HG02642 (cell line): Measurements from ENCODE around the gene GLIPR1L2.

Source experiments
- ATAC-seq: cut with Tn5 transposase; IDR thresholded peaks from one replicate; pipeline ENCODE4 v1.9.1; 2021; ENCODE audit warnings: mild to moderate bottlenecking; ENCODE audit not compliant: unreplicated experiment, poor library complexity

GLIPR1L2 gene

GRCh38 chr12:75471902-75472890 lies 81.3 kb downstream of the GLIPR1L2 start:
- ATAC-seq, result no peak

- no peak for ATAC-seq
These were observed 83.2 kb downstream of the GLIPR1L2 start for GRCh38 chr12:75474116-75474515.

- no peak for ATAC-seq
These were observed 85.2 kb downstream of the GLIPR1L2 start for GRCh38 chr12:75476071-75476470.

GRCh38 chr12:75477137-75477536 lies 86.2 kb downstream of the GLIPR1L2 start:
- ATAC-seq, result no peak

GRCh38 chr12:75478116-75478794 lies 87.4 kb downstream of the GLIPR1L2 start:
- ATAC-seq, result peak; percentile 20

- ATAC-seq, result peak; percentile 27
These were observed 89.1 kb downstream of the GLIPR1L2 start for GRCh38 chr12:75479963-75480461.

GRCh38 chr12:75480469-75480949 lies 89.6 kb downstream of the GLIPR1L2 start, which contains the start of gene GLIPR1:
Gene GLIPR1 (plus strand): TSS chr12:75480755. CDS start chr12:75480881, 126 bp downstream.
- ATAC-seq, result peak; percentile 89

- ATAC-seq, result peak; percentile 19
These were observed 90.3 kb downstream of the GLIPR1L2 start for GRCh38 chr12:75481013-75481705.

GRCh38 chr12:75481774-75482173 lies 90.9 kb downstream of the GLIPR1L2 start:
- ATAC-seq, result no peak
